Measurements from ENCODE around the gene ICOSLG.
"Not testable (repeated sequence)": the region's sequence is repeated elsewhere in the genome, so short reads cannot be mapped to it uniquely, and the experiment has no call there.

Gene ICOSLG

GRCh38 chr21:44265734-44266270, 25.1 kb upstream of the ICOSLG start:
- DNase-seq (ENCODE audit: low read depth in 2 of 2): no peak

- no peak for DNase-seq (ENCODE audit: low read depth in 2 of 2)
Observed at GRCh38 chr21:44263768-44264167, 23.0 kb upstream of the ICOSLG start.

GRCh38 chr21:44263221-44263760, 22.5 kb upstream of the ICOSLG start:
- no peak for DNase-seq (ENCODE audit: low read depth in 2 of 2)

- DNase-seq (ENCODE audit: low read depth in 2 of 2): no peak
Observed at GRCh38 chr21:44262338-44263056, 21.8 kb upstream of the ICOSLG start.

- DNase-seq (ENCODE audit: low read depth in 2 of 2): no peak
Observed at GRCh38 chr21:44261675-44262295, 21.0 kb upstream of the ICOSLG start, which contains the start of gene DNMT3L. Gene DNMT3L (minus strand): TSS chr21:44261897. CDS start chr21:44261259, 638 bp downstream.

GRCh38 chr21:44260791-44261631, 20.3 kb upstream of the ICOSLG start:
- DNase-seq (ENCODE audit: low read depth in 2 of 2): no peak

- no peak for DNase-seq (ENCODE audit: low read depth in 2 of 2)
Observed at GRCh38 chr21:44260066-44260465, 19.3 kb upstream of the ICOSLG start.

- no peak for DNase-seq (ENCODE audit: low read depth in 2 of 2)
Observed at GRCh38 chr21:44259082-44259705, 18.5 kb upstream of the ICOSLG start.

- DNase-seq (ENCODE audit: low read depth in 2 of 2): no peak
Observed at GRCh38 chr21:44258056-44258725, 17.4 kb upstream of the ICOSLG start.

- no peak for DNase-seq (ENCODE audit: low read depth in 2 of 2)
Observed at GRCh38 chr21:44255511-44255981, 14.8 kb upstream of the ICOSLG start.

GRCh38 chr21:44253832-44254710, 13.3 kb upstream of the ICOSLG start:
- DNase-seq (ENCODE audit: low read depth in 2 of 2): no peak

GRCh38 chr21:44249204-44250037, 8.7 kb upstream of the ICOSLG start:
- not testable (repeated sequence) for DNase-seq (ENCODE audit: low read depth in 2 of 2)

GRCh38 chr21:44247904-44248303, 7.2 kb upstream of the ICOSLG start:
- DNase-seq (ENCODE audit: low read depth in 2 of 2): not testable (repeated sequence)

GRCh38 chr21:44243980-44244379, 3.2 kb upstream of the ICOSLG start:
- DNase-seq (ENCODE audit: low read depth in 2 of 2): not testable (repeated sequence)

- DNase-seq (ENCODE audit: low read depth in 2 of 2): not testable (repeated sequence)
Observed at GRCh38 chr21:44241281-44241680, 538 bp upstream of the ICOSLG start.

GRCh38 chr21:44240353-44240752, 390 bp downstream of the ICOSLG start:
- not testable (repeated sequence) for DNase-seq (ENCODE audit: low read depth in 2 of 2)

- not testable (repeated sequence) for DNase-seq (ENCODE audit: low read depth in 2 of 2)
Observed at GRCh38 chr21:44229561-44229960, 11.2 kb downstream of the ICOSLG start.

GRCh38 chr21:44228109-44228508, 12.6 kb downstream of the ICOSLG start:
- DNase-seq (ENCODE audit: low read depth in 2 of 2): not testable (repeated sequence)

GRCh38 chr21:44227614-44228013, 13.1 kb downstream of the ICOSLG start:
- not testable (repeated sequence) for DNase-seq (ENCODE audit: low read depth in 2 of 2)
